Transverse colon (tissue), 4 donors: ENCODE results near the gene EHHADH. TPM values are rescaled to one million over a fixed set of nuclear protein-coding genes. Genes with fewer than 3 reads are reported as not detected.

Source experiments
- DNase-seq: peaks from one replicate; pipeline ENCODE4 v3.0.0-alpha.2; 2019
- H3K27ac ChIP-seq, 4 donors: fragments of 200-600 bp; sonication (generic); 2 replicates each; pipeline ENCODE4 v1.5.1; 2016 to 2018; ENCODE audit warnings: inconsistent platforms in 4 of 4
- H3K27me3 ChIP-seq: fragments of 200-600 bp; sonication (generic); 2 replicates; pipeline ENCODE4 v1.5.1; 2017; ENCODE audit warnings: inconsistent platforms
- H3K36me3 ChIP-seq, 4 donors: fragments of 200-600 bp; sonication (generic); 2 replicates each; pipeline ENCODE4 v1.5.1; 2017 to 2019; ENCODE audit warnings: inconsistent platforms in 4 of 4
- H3K4me1 ChIP-seq, 4 donors: fragments of 200-600 bp; sonication (generic); 2 replicates each; pipeline ENCODE4 v1.5.1; 2017 to 2020; ENCODE audit warnings: inconsistent platforms in 4 of 4
- H3K4me3 ChIP-seq, 4 donors: fragments of 200-600 bp; sonication (generic); 1 replicate in 1 of 4; 2 replicates in 3 of 4; pipeline versions ENCODE4 v1.5.1 to v1.6.1; 2017 to 2019; ENCODE audit warnings: inconsistent platforms in 4 of 4
- H3K9me3 ChIP-seq, 2 donors: fragments of 200-600 bp; sonication (generic); 2 replicates each; pipeline ENCODE4 v1.5.1; 2017 to 2019; ENCODE audit warnings: inconsistent platforms in 2 of 2
- CTCF ChIP-seq, 5 experiments: fragments of 200-600 bp in 3 of 5; fragments of 450-650 bp in 2 of 5; sonication (generic) in 3 of 5; IDR thresholded peaks; 1 replicate in 2 of 5; 2 replicates in 3 of 5; pipeline ENCODE4 v1.5.1; 2016 to 2017; ENCODE audit warnings: antibody characterized with exemption in 5 of 5, inconsistent platforms in 3 of 5, mild to moderate bottlenecking in 2 of 5, moderate library complexity in 1 of 5
- EP300 ChIP-seq: sonication (generic); formaldehyde crosslinking; IDR thresholded peaks from one replicate; pipeline ENCODE4 v1.6.1; 2017; ENCODE audit warnings: antibody characterized with exemption, low read depth
- POLR2A ChIP-seq: fragments of 450-650 bp; IDR thresholded peaks from one replicate; pipeline ENCODE4 v1.6.1; 2016; ENCODE audit warnings: antibody characterized with exemption, mild to moderate bottlenecking, moderate library complexity
- POLR2AphosphoS5 ChIP-seq, 3 donors: sonication (generic); formaldehyde crosslinking; IDR thresholded peaks; one replicate each; pipeline ENCODE4 v1.6.1; 2016; ENCODE audit warnings: antibody characterized with exemption in 3 of 3
- WGBS, 2 donors: methylation state at CpG; one replicate each; pipeline ENCODE4 v1.1.5; 2018; ENCODE audit warnings: low coverage in 1 of 2; 5-methylcytosine and 5-hydroxymethylcytosine counted together
- in situ Hi-C, 4 donors: fragments of 200-750 bp; cut with MboI; loops; one replicate each; pipeline versions ENCODE4 v1.15.0 to v1.15.1; 2017; ENCODE audit warnings: low sequenced_read_pairs in 3 of 4, low pct_ligation_motif_present in 1 of 4, low pct_unique_long_range_greater_than_20kb in 1 of 4
- intact Hi-C: fragments of 100-400 bp; cut with DNase I; formaldehyde crosslinking; loops from one replicate; pipeline ENCODE4 v1.15.1; 2023; ENCODE audit warnings: low total_unique reads
- total RNA-seq, 4 donors: library from RNA; depleted of rRNA; stranded (reverse); fragments of >200 nt; gene quantifications; one replicate each; pipeline ENCODE4 v1.1.0, GENCODE V29; 2016

The EHHADH gene
- total RNA-seq, 4 donors from 2014 or later, result 6.4 to 39.6 (median 14.3) TPM

GRCh38 chr3:185210621-185211142, 43.2 kb downstream of the EHHADH start:
- no peak overlapping the region for H3K4me3 ChIP-seq
- no peaks in the 10 kb centered on the region for H3K36me3 ChIP-seq
- TF ChIP-seq CTCF (IDR thresholded peaks at IDR 0.05), result no peak
- no peak for TF ChIP-seq POLR2A
- no peak for TF ChIP-seq EP300
- TF ChIP-seq POLR2AphosphoS5 (IDR thresholded peaks at IDR 0.05), result no peak
- intact Hi-C loops, result no loop called here
- H3K9me3 ChIP-seq, result no peaks in the 10 kb centered on the region
- WGBS, 2 donors, result 91 to 92% methylated on average over 4 of the region's 4 CpGs
- in situ Hi-C loops, result no loop called here
- no peak for DNase-seq
- H3K4me1 ChIP-seq, result no peaks in the 10 kb centered on the region
- H3K27me3 ChIP-seq, result no peaks in the 10 kb centered on the region
- H3K27ac ChIP-seq, result no peak overlapping the region

- H3K36me3 ChIP-seq, result no peaks in the 10 kb centered on the region
- TF ChIP-seq POLR2AphosphoS5 (IDR thresholded peaks at IDR 0.05) (no peak), CTCF (IDR thresholded peaks at IDR 0.05) (no peak), EP300 (no peak), POLR2A (no peak)
- intact Hi-C loops, result no loop called here
- H3K9me3 ChIP-seq, result no peaks in the 10 kb centered on the region
- H3K4me3 ChIP-seq, result no peak overlapping the region
- no peaks in the 10 kb centered on the region for H3K4me1 ChIP-seq
- DNase-seq, result no peak
- H3K27me3 ChIP-seq, result no peaks in the 10 kb centered on the region
- WGBS, 2 donors, result 67 to 97% methylated on average over 1 of the region's 1 CpG
- H3K27ac ChIP-seq, result no peak overlapping the region
- in situ Hi-C loops, result no loop called here
Measured at GRCh38 chr3:185208823-185209222, 45.0 kb downstream of the EHHADH start.

GRCh38 chr3:185207931-185208746, 45.7 kb downstream of the EHHADH start:
- Histone ChIP-seq H3K27me3 (no peaks in the 10 kb centered on the region), H3K4me3 (no peak overlapping the region), H3K4me1 (no peaks in the 10 kb centered on the region), H3K36me3 (peaks cover 0 to 4% (median 0%) of the 10 kb centered on the region in 4 donors), H3K27ac (no peak overlapping the region), H3K9me3 (no peaks in the 10 kb centered on the region)
- DNase-seq, result no peak
- WGBS, 2 donors, result 71 to 75% methylated on average over 3 to 6 of the region's 6 CpGs
- intact Hi-C loops (no loop called here), in situ Hi-C loops (no loop called here)
- TF ChIP-seq POLR2A (no peak), EP300 (no peak), POLR2AphosphoS5 (IDR thresholded peaks at IDR 0.05) (no peak), CTCF (IDR thresholded peaks at IDR 0.05) (no peak)

GRCh38 chr3:185207481-185207880, 46.4 kb downstream of the EHHADH start:
- no peaks in the 10 kb centered on the region for H3K4me1 ChIP-seq
- 73 to 94% methylated on average over 2 of the region's 2 CpGs for WGBS, 2 donors
- intact Hi-C loops, result no loop called here

More at GRCh38 chr3:185207481-185207880, 46.4 kb downstream of the EHHADH start:
- peaks cover 0 to 7% (median 0%) of the 10 kb centered on the region in 4 donors for H3K36me3 ChIP-seq
- H3K27ac ChIP-seq, result no peak overlapping the region
- TF ChIP-seq CTCF (IDR thresholded peaks at IDR 0.05) (no peak), EP300 (no peak), POLR2A (no peak), POLR2AphosphoS5 (IDR thresholded peaks at IDR 0.05) (no peak)
- in situ Hi-C loops, result no loop called here
- no peaks in the 10 kb centered on the region for H3K27me3 ChIP-seq
- DNase-seq, result no peak
- H3K4me3 ChIP-seq, result no peak overlapping the region
- no peaks in the 10 kb centered on the region for H3K9me3 ChIP-seq
